ENCODE measurements around the gene KIAA0586.
"Not testable (repeated sequence)": the region's sequence is repeated elsewhere in the genome, so short reads cannot be mapped to it uniquely, and the experiment has no call there.

KIAA0586 gene

GRCh38 chr14:58464652-58465051 lies 37.1 kb downstream of the KIAA0586 start:
- DNase-seq (ENCODE audit: low read depth), result no peak

GRCh38 chr14:58465421-58465820 lies 37.9 kb downstream of the KIAA0586 start:
- DNase-seq (ENCODE audit: low read depth), result peak; percentile 53

GRCh38 chr14:58466459-58466858 lies 38.9 kb downstream of the KIAA0586 start:
- DNase-seq (ENCODE audit: low read depth), result no peak

- no peak for DNase-seq (ENCODE audit: low read depth)
Measured at GRCh38 chr14:58467575-58467974, 40.1 kb downstream of the KIAA0586 start.

- no peak for DNase-seq (ENCODE audit: low read depth)
Measured at GRCh38 chr14:58469309-58469708, 41.8 kb downstream of the KIAA0586 start.

- no peak for DNase-seq (ENCODE audit: low read depth)
Measured at GRCh38 chr14:58476320-58476719, 48.8 kb downstream of the KIAA0586 start.

GRCh38 chr14:58477653-58478052 lies 50.1 kb downstream of the KIAA0586 start:
- DNase-seq (ENCODE audit: low read depth), result no peak

GRCh38 chr14:58478329-58478728 lies 50.8 kb downstream of the KIAA0586 start:
- DNase-seq (ENCODE audit: low read depth), result not testable (repeated sequence)

GRCh38 chr14:58479975-58480374 lies 52.5 kb downstream of the KIAA0586 start:
- DNase-seq (ENCODE audit: low read depth), result no peak

- peak; percentile 8 for DNase-seq (ENCODE audit: low read depth)
Measured at GRCh38 chr14:58484176-58484575, 56.7 kb downstream of the KIAA0586 start.

GRCh38 chr14:58488550-58488949 lies 61.0 kb downstream of the KIAA0586 start:
- DNase-seq (ENCODE audit: low read depth), result peak; percentile 37

GRCh38 chr14:58491593-58491992 lies 64.1 kb downstream of the KIAA0586 start:
- peak; percentile 53 for DNase-seq (ENCODE audit: low read depth)

- DNase-seq (ENCODE audit: low read depth), result no peak
Measured at GRCh38 chr14:58492044-58492443, 64.5 kb downstream of the KIAA0586 start.

GRCh38 chr14:58501214-58501816 lies 73.8 kb downstream of the KIAA0586 start:
- DNase-seq (ENCODE audit: low read depth), result peak; percentile 80

- DNase-seq (ENCODE audit: low read depth), result no peak
Measured at GRCh38 chr14:58513272-58513671, 85.8 kb downstream of the KIAA0586 start.

- no peak for DNase-seq (ENCODE audit: low read depth)
Measured at GRCh38 chr14:58517592-58517991, 90.1 kb downstream of the KIAA0586 start.

GRCh38 chr14:58525691-58526090 lies 98.2 kb downstream of the KIAA0586 start:
- not testable (repeated sequence) for DNase-seq (ENCODE audit: low read depth)

- DNase-seq (ENCODE audit: low read depth), result peak; percentile 35
Measured at GRCh38 chr14:58533446-58533845, 105.9 kb downstream of the KIAA0586 start.

- DNase-seq (ENCODE audit: low read depth), result no peak
Measured at GRCh38 chr14:58535044-58535443, 107.5 kb downstream of the KIAA0586 start.

- DNase-seq (ENCODE audit: low read depth), result no peak
Measured at GRCh38 chr14:58537004-58537403, 109.5 kb downstream of the KIAA0586 start.

- DNase-seq (ENCODE audit: low read depth), result no peak
Measured at GRCh38 chr14:58540749-58541632, 113.5 kb downstream of the KIAA0586 start.

- no peak for DNase-seq (ENCODE audit: low read depth)
Measured at GRCh38 chr14:58541633-58542022, 114.1 kb downstream of the KIAA0586 start.

GRCh38 chr14:58543253-58543652 lies 115.7 kb downstream of the KIAA0586 start:
- DNase-seq (ENCODE audit: low read depth), result no peak

All from amniotic epithelial cell (primary cell).